ENCODE measurements around the gene OSTN.

DNA sequence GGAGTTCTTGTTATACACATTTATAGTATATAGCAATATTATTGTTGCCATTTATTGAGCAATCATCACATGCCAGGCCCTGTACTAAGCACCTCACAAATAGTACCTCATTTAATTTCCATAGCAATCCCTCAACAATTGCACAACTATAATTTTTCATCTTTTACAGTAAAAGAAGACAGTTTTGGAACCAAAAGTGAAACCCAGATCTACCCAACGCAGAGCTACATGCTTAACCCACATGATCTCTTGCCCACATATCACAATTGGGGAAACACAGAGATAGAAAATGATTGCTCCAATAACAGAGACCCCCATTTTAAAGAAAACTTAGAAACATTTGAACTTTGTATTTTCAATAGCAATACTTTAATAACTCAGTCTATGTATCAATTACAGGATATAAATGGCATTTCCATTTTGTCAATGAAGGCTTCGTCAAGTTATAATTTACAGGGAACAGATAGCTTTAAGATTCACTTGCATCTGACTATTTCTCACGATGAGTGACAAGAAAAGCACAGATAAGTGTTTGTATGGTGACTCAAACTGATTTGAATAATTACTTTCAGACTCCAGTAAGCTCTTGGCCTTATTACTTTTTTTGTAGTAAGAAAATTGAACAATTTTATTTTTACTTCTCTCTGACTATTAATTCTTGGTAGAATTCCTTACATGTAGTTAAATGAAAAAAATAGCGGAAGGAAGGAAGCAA is 91.4 kb downstream of the OSTN start:
- no peak for TF ChIP-seq NFIC (IDR thresholded peaks at IDR 0.05)
- TF ChIP-seq, protein P1, sequence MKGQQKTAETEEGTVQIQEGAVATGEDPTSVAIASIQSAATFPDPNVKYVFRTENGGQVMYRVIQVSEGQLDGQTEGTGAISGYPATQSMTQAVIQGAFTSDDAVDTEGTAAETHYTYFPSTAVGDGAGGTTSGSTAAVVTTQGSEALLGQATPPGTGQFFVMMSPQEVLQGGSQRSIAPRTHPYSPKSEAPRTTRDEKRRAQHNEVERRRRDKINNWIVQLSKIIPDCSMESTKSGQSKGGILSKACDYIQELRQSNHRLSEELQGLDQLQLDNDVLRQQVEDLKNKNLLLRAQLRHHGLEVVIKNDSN (CRISPR knock-in tag; IDR thresholded peaks at IDR 0.05) = no peak
- TF ChIP-seq KLF6 (CRISPR knock-in tag; IDR thresholded peaks at IDR 0.05; ENCODE audit: borderline replicate concordance) = no peak
- no peak for TF ChIP-seq HNRNPH1 (optimal IDR thresholded peaks at IDR 0.05; ENCODE audit: low read depth, low read length)
- TF ChIP-seq, protein P2, sequence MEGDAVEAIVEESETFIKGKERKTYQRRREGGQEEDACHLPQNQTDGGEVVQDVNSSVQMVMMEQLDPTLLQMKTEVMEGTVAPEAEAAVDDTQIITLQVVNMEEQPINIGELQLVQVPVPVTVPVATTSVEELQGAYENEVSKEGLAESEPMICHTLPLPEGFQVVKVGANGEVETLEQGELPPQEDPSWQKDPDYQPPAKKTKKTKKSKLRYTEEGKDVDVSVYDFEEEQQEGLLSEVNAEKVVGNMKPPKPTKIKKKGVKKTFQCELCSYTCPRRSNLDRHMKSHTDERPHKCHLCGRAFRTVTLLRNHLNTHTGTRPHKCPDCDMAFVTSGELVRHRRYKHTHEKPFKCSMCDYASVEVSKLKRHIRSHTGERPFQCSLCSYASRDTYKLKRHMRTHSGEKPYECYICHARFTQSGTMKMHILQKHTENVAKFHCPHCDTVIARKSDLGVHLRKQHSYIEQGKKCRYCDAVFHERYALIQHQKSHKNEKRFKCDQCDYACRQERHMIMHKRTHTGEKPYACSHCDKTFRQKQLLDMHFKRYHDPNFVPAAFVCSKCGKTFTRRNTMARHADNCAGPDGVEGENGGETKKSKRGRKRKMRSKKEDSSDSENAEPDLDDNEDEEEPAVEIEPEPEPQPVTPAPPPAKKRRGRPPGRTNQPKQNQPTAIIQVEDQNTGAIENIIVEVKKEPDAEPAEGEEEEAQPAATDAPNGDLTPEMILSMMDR (IDR thresholded peaks at IDR 0.05 in 2 of 3, conservative IDR thresholded peaks at IDR 0.05 in 1 of 3; ENCODE audit: insufficient read depth in 2 of 3, low read depth in 1 of 3, low read length in 3 of 3) = no peak
- no peak for TF ChIP-seq GABPA (tag; conservative IDR thresholded peaks at IDR 0.05; ENCODE audit: low read depth)
- TF ChIP-seq, protein P3, sequence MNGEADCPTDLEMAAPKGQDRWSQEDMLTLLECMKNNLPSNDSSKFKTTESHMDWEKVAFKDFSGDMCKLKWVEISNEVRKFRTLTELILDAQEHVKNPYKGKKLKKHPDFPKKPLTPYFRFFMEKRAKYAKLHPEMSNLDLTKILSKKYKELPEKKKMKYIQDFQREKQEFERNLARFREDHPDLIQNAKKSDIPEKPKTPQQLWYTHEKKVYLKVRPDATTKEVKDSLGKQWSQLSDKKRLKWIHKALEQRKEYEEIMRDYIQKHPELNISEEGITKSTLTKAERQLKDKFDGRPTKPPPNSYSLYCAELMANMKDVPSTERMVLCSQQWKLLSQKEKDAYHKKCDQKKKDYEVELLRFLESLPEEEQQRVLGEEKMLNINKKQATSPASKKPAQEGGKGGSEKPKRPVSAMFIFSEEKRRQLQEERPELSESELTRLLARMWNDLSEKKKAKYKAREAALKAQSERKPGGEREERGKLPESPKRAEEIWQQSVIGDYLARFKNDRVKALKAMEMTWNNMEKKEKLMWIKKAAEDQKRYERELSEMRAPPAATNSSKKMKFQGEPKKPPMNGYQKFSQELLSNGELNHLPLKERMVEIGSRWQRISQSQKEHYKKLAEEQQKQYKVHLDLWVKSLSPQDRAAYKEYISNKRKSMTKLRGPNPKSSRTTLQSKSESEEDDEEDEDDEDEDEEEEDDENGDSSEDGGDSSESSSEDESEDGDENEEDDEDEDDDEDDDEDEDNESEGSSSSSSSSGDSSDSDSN (IDR thresholded peaks at IDR 0.05; ENCODE audit: borderline replicate concordance in 1 of 2, low read depth in 2 of 2, low read length in 2 of 2) = no peak
- TF ChIP-seq, protein P4, sequence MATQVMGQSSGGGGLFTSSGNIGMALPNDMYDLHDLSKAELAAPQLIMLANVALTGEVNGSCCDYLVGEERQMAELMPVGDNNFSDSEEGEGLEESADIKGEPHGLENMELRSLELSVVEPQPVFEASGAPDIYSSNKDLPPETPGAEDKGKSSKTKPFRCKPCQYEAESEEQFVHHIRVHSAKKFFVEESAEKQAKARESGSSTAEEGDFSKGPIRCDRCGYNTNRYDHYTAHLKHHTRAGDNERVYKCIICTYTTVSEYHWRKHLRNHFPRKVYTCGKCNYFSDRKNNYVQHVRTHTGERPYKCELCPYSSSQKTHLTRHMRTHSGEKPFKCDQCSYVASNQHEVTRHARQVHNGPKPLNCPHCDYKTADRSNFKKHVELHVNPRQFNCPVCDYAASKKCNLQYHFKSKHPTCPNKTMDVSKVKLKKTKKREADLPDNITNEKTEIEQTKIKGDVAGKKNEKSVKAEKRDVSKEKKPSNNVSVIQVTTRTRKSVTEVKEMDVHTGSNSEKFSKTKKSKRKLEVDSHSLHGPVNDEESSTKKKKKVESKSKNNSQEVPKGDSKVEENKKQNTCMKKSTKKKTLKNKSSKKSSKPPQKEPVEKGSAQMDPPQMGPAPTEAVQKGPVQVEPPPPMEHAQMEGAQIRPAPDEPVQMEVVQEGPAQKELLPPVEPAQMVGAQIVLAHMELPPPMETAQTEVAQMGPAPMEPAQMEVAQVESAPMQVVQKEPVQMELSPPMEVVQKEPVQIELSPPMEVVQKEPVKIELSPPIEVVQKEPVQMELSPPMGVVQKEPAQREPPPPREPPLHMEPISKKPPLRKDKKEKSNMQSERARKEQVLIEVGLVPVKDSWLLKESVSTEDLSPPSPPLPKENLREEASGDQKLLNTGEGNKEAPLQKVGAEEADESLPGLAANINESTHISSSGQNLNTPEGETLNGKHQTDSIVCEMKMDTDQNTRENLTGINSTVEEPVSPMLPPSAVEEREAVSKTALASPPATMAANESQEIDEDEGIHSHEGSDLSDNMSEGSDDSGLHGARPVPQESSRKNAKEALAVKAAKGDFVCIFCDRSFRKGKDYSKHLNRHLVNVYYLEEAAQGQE (IDR thresholded peaks at IDR 0.05; ENCODE audit: borderline replicate concordance) = no peak
- TF ChIP-seq, protein P4 (CRISPR knock-in tag; IDR thresholded peaks at IDR 0.05; ENCODE audit: low read depth) = no peak
- TF ChIP-seq TRIM28 (IDR thresholded peaks at IDR 0.05) = no peak
- TF ChIP-seq, protein P5, sequence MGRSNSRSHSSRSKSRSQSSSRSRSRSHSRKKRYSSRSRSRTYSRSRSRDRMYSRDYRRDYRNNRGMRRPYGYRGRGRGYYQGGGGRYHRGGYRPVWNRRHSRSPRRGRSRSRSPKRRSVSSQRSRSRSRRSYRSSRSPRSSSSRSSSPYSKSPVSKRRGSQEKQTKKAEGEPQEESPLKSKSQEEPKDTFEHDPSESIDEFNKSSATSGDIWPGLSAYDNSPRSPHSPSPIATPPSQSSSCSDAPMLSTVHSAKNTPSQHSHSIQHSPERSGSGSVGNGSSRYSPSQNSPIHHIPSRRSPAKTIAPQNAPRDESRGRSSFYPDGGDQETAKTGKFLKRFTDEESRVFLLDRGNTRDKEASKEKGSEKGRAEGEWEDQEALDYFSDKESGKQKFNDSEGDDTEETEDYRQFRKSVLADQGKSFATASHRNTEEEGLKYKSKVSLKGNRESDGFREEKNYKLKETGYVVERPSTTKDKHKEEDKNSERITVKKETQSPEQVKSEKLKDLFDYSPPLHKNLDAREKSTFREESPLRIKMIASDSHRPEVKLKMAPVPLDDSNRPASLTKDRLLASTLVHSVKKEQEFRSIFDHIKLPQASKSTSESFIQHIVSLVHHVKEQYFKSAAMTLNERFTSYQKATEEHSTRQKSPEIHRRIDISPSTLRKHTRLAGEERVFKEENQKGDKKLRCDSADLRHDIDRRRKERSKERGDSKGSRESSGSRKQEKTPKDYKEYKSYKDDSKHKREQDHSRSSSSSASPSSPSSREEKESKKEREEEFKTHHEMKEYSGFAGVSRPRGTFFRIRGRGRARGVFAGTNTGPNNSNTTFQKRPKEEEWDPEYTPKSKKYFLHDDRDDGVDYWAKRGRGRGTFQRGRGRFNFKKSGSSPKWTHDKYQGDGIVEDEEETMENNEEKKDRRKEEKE (IDR thresholded peaks at IDR 0.05; ENCODE audit: borderline replicate concordance in 1 of 2, control insufficient read depth in 1 of 2, low read depth in 2 of 2, low read length in 1 of 2) = no peak
- TF ChIP-seq BRD4 (IDR thresholded peaks at IDR 0.05) = no peak
- no peak for TF ChIP-seq MTA3 (IDR thresholded peaks at IDR 0.05; ENCODE audit: borderline replicate concordance)

Measured in K562 (cell line).